Esophagus squamous epithelium (tissue), 4 donors: ENCODE measurements around the gene RMDN2.

Source experiments
- POLR2A ChIP-seq, 4 donors: fragments of 450-650 bp; IDR thresholded peaks; one replicate each; pipeline ENCODE4 v1.6.1; 2017; ENCODE audit warnings: antibody characterized with exemption in 4 of 4, mild to moderate bottlenecking in 4 of 4, moderate library complexity in 3 of 4
- TF ChIP-seq, protein P1 (sequence below), 6 experiments: fragments of 450-650 bp in 4 of 6; fragments of 200-600 bp in 2 of 6; sonication (generic) in 2 of 6; IDR thresholded peaks; one replicate each; pipeline ENCODE4 v1.5.1; 2016 to 2019; ENCODE audit warnings: antibody characterized with exemption in 6 of 6, mild to moderate bottlenecking in 4 of 6, moderate library complexity in 4 of 6

DNA sequence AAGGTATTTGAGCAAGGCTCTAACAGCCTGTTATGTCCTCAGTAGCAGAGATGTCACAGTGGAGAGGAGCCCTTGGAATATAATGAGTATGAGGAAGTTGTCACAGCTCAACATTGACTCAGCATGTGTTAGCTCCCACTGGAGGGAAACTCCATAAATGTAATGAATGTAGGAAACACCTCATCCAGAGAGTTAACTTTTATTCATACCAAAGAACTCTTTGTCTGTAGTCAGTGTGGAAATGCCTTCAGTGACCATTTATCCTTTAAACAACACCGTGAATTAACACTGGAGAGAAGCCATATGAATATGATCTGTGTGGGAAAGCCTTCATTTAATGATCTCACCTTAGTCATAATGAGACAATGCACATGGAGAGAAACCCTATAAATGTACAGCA lies 91.1 kb downstream of the RMDN2 start:
- TF ChIP-seq POLR2A (IDR thresholded peaks at IDR 0.05): no peak
- TF ChIP-seq, protein P1, sequence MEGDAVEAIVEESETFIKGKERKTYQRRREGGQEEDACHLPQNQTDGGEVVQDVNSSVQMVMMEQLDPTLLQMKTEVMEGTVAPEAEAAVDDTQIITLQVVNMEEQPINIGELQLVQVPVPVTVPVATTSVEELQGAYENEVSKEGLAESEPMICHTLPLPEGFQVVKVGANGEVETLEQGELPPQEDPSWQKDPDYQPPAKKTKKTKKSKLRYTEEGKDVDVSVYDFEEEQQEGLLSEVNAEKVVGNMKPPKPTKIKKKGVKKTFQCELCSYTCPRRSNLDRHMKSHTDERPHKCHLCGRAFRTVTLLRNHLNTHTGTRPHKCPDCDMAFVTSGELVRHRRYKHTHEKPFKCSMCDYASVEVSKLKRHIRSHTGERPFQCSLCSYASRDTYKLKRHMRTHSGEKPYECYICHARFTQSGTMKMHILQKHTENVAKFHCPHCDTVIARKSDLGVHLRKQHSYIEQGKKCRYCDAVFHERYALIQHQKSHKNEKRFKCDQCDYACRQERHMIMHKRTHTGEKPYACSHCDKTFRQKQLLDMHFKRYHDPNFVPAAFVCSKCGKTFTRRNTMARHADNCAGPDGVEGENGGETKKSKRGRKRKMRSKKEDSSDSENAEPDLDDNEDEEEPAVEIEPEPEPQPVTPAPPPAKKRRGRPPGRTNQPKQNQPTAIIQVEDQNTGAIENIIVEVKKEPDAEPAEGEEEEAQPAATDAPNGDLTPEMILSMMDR (IDR thresholded peaks at IDR 0.05): no peak
